ENCODE results near the gene EPN1. TPM values are rescaled to one million over a fixed set of nuclear protein-coding genes. Genes with fewer than 3 reads are reported as not detected.
A peak's percentile ranks its signal among the peaks of the same experiment; 100 is the strongest.

EPN1 gene
- total and polyA plus RNA-seq, 9 of the 15 experiments (the other 6 are each of a cell fraction or from before 2014, with no cell fraction given): 0.08 to 138 (median 12.7) TPM

DNA sequence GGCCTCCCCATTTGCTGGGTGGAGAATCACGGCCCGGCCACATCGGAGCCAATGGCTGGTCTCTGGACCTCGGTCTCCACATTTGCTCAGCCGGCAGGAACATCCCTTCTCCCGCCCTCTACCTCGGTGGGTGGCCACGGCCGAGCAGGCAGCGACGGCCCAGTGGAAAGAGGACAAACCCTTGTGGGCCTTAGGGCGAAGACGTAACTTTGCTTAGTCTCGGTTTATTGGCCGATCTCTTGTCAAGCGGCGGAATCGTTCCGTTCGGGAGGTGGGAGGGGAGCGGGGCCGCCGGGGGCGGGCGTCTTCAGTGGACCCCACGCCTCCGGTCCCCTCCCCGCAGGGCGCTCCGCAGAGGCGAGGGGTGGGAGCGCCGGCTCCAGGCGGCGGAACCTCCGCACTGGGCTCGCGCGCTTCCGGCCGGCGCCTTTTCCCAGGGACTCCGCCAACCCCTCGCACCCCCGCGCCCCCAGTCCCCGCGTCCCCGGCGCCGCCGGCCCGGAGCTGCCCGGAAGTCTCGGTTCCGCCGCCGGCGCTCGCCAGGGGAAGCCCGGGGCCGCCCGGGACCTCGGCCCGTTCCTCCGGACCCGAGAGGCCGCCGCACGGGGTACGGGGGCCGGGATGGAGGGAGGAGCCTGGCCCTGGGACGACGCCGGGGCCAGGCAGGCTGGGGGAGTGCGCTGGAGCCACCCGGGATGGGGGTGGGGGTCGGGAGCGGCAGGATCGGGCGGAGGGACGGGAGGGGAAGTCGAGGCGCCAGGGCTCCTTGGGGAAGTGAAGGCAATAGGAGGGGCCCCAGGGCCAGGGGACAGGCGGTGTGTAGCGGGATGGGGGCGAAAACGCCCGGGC is 34.2 kb upstream of the EPN1 start, which contains the start of gene ZNF580 (continued):
- TF ChIP-seq TAF1 (IDR thresholded peaks at IDR 0.05; ENCODE audit: control insufficient read depth, extremely low read depth, insufficient read depth, low read length, severe bottlenecking): peak; percentile 41
- peak; percentile 52; the same call in 1 of the 2 replicates for TF ChIP-seq GTF2E2 (tag; IDR thresholded peaks at IDR 0.05)
- no peak for TF ChIP-seq ZC3H11A (IDR thresholded peaks at IDR 0.05; ENCODE audit: low read depth, low read length)
- TF ChIP-seq, protein P1, sequence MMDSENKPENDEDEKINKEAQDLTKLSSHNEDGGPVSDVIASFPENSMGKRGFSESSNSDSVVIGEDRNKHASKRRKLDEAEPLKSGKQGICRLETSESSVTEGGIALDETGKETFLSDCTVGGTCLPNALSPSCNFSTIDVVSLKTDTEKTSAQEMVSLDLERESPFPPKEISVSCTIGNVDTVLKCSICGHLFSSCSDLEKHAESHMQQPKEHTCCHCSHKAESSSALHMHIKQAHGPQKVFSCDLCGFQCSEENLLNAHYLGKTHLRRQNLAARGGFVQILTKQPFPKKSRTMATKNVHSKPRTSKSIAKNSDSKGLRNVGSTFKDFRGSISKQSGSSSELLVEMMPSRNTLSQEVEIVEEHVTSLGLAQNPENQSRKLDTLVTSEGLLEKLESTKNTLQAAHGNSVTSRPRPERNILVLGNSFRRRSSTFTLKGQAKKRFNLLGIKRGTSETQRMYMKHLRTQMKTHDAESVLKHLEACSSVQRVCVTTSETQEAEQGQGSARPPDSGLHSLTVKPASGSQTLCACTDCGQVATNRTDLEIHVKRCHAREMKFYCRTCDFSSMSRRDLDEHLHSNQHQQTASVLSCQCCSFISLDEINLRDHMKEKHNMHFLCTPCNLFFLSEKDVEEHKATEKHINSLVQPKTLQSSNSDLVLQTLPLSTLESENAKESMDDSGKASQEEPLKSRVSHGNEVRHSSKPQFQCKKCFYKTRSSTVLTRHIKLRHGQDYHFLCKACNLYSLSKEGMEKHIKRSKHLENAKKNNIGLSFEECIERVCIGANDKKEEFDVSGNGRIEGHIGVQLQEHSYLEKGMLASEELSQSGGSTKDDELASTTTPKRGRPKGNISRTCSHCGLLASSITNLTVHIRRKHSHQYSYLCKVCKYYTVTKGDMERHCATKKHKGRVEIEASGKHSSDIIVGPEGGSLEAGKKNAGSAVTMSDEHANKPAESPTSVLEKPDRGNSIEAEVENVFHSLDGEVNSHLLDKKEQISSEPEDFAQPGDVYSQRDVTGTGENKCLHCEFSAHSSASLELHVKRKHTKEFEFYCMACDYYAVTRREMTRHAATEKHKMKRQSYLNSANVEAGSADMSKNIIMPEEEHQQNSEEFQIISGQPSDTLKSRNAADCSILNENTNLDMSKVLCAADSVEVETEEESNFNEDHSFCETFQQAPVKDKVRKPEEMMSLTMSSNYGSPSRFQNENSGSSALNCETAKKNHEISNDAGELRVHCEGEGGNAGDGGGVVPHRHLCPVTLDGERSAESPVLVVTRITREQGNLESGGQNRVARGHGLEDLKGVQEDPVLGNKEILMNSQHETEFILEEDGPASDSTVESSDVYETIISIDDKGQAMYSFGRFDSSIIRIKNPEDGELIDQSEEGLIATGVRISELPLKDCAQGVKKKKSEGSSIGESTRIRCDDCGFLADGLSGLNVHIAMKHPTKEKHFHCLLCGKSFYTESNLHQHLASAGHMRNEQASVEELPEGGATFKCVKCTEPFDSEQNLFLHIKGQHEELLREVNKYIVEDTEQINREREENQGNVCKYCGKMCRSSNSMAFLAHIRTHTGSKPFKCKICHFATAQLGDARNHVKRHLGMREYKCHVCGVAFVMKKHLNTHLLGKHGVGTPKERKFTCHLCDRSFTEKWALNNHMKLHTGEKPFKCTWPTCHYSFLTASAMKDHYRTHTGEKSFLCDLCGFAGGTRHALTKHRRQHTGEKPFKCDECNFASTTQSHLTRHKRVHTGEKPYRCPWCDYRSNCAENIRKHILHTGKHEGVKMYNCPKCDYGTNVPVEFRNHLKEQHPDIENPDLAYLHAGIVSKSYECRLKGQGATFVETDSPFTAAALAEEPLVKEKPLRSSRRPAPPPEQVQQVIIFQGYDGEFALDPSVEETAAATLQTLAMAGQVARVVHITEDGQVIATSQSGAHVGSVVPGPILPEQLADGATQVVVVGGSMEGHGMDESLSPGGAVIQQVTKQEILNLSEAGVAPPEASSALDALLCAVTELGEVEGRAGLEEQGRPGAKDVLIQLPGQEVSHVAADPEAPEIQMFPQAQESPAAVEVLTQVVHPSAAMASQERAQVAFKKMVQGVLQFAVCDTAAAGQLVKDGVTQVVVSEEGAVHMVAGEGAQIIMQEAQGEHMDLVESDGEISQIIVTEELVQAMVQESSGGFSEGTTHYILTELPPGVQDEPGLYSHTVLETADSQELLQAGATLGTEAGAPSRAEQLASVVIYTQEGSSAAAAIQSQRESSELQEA (IDR thresholded peaks at IDR 0.05; ENCODE audit: low read depth): peak; percentile 65
- no peak for TF ChIP-seq NR2C2 (CRISPR knock-in tag; IDR thresholded peaks at IDR 0.05)
- TF ChIP-seq NR2C2 (tag; IDR thresholded peaks at IDR 0.05): peak; percentile 72
- 0 out of 2 replicates have a peak, but pooled peaks have one; percentile 49 for TF ChIP-seq ZSCAN32 (CRISPR knock-in tag; IDR thresholded peaks at IDR 0.05)
- peak; percentile 39; the same call in 1 of the 2 replicates for TF ChIP-seq MYC (IDR thresholded peaks at IDR 0.05; ENCODE audit: low read depth, low read length)
- no peak for TF ChIP-seq MYC (CRISPR knock-in tag; IDR thresholded peaks at IDR 0.05; ENCODE audit: borderline replicate concordance, low read depth)
- no peak for TF ChIP-seq SMARCB1 (IDR thresholded peaks at IDR 0.05; ENCODE audit: insufficient read length, low read depth)
- no peak for TF ChIP-seq EP300 (IDR thresholded peaks at IDR 0.05; ENCODE audit: low read length)
- no peak for TF ChIP-seq TEAD1 (CRISPR knock-in tag; IDR thresholded peaks at IDR 0.05)
- TF ChIP-seq CREB5 (CRISPR knock-in tag; IDR thresholded peaks at IDR 0.05): peak; percentile 70; the same call in 1 of the 2 replicates
- no peak for TF ChIP-seq SRSF7 (optimal IDR thresholded peaks at IDR 0.05; ENCODE audit: low read depth, low read length)
- peak; percentile 78 for TF ChIP-seq EGR1 (conservative IDR thresholded peaks at IDR 0.05)
- no peak for TF ChIP-seq CCAR2 (IDR thresholded peaks at IDR 0.05; ENCODE audit: low read depth, low read length)
